ENCODE data around the gene PXDN. TPM values are rescaled to one million over a fixed set of nuclear protein-coding genes. Genes with fewer than 3 reads are reported as not detected.

The PXDN gene
- total and polyA plus RNA-seq, 10 of the 15 experiments (the other 5 are each of a cell fraction or from before 2014, with no cell fraction given), result 0.12 to 0.69 (median 0.23) TPM; not detected in 5

DNA sequence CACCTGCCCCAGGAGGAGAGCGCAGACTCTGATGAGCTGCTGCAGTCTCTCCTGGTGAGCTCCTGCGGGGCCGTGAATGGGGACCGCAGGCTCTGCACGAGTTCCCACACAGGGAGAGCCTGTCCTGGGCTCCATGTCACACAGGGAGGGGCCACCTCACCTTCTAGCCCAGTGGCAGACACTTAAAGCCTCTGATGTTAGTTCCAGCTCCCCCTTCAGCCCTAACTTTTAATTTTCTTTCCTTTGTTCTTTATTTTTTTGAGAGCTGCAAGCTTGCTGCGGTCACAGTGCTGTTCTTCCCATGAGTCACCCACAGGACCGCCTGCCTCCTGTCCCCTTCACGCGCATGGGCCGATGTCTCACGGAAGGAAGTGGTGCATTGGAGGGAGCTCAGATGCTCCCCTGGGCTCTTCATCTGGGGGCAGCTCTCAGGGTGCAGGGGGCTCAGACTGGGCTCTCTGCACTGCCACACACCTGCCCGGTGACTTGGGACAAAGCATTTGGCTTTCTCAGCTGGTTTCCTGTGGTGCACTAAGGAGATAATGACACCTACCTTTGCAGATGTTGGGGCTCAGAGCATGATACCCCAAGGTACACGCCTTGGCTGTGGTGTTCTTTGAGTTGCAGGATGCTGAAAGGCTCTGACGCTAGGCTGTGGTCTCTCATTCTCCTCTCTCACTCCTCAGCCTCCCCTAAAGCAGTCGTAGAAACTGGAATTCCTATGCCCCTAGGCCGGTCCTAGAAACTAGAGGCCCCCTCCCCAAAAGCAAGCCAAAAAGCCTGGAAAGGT lies 37.2 kb upstream of the PXDN start:
- 56% methylated on average over 16 of the region's 16 CpGs for WGBS (ENCODE audit: insufficient coverage, insufficient replicate concordance, low lambda C conversion rate, missing lambda C conversion rate)
- H3K4me2 ChIP-seq (ENCODE audit: control insufficient read depth, insufficient read depth), result no peak overlapping the region
- ChIA-PET RAD21 (ENCODE audit: unreplicated experiment) (no interaction called here), POLR2A (no interaction called here), CTCF (no interaction called here), SMC1A (ENCODE audit: uncharacterized antibody, unreplicated experiment) (no interaction called here)
- H4K20me1 ChIP-seq (ENCODE audit: control insufficient read depth, insufficient read depth), result no peaks in the 10 kb centered on the region
- no TSS peak for BruUV-seq (replicated peaks)
- no peak for TF ChIP-seq RB1 (IDR thresholded peaks at IDR 0.05; ENCODE audit: borderline replicate concordance)
- no peak for TF ChIP-seq EGR1 (IDR thresholded peaks at IDR 0.05; ENCODE audit: borderline replicate concordance in 1 of 2, low read depth in 2 of 2, low read length in 2 of 2)
- TF ChIP-seq, protein P1, sequence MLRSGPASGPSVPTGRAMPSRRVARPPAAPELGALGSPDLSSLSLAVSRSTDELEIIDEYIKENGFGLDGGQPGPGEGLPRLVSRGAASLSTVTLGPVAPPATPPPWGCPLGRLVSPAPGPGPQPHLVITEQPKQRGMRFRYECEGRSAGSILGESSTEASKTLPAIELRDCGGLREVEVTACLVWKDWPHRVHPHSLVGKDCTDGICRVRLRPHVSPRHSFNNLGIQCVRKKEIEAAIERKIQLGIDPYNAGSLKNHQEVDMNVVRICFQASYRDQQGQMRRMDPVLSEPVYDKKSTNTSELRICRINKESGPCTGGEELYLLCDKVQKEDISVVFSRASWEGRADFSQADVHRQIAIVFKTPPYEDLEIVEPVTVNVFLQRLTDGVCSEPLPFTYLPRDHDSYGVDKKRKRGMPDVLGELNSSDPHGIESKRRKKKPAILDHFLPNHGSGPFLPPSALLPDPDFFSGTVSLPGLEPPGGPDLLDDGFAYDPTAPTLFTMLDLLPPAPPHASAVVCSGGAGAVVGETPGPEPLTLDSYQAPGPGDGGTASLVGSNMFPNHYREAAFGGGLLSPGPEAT (IDR thresholded peaks at IDR 0.05; ENCODE audit: low read depth), result no peak
- TF ChIP-seq ZNF24 (IDR thresholded peaks at IDR 0.05), result no peak
- no peak for TF ChIP-seq ESRRA (IDR thresholded peaks at IDR 0.05; ENCODE audit: low read length)
- no peak for TF ChIP-seq SREBF1 (IDR thresholded peaks at IDR 0.05; ENCODE audit: low read length)
- no peak for TF ChIP-seq RUNX3 (IDR thresholded peaks at IDR 0.05; ENCODE audit: low read length)
- TF ChIP-seq JUNB (IDR thresholded peaks at IDR 0.05), result no peak
- no peak for TF ChIP-seq NR2C2 (IDR thresholded peaks at IDR 0.05; ENCODE audit: borderline replicate concordance, control insufficient read depth, insufficient read length, low read depth)
- TF ChIP-seq NR2C1 (IDR thresholded peaks at IDR 0.05), result no peak
- TF ChIP-seq LARP7 (IDR thresholded peaks at IDR 0.05), result no peak
- no peak for TF ChIP-seq CREM (IDR thresholded peaks at IDR 0.05; ENCODE audit: low read depth)
- TF ChIP-seq MXI1 (IDR thresholded peaks at IDR 0.05; ENCODE audit: low read depth, low read length), result no peak
- TF ChIP-seq, protein P2, sequence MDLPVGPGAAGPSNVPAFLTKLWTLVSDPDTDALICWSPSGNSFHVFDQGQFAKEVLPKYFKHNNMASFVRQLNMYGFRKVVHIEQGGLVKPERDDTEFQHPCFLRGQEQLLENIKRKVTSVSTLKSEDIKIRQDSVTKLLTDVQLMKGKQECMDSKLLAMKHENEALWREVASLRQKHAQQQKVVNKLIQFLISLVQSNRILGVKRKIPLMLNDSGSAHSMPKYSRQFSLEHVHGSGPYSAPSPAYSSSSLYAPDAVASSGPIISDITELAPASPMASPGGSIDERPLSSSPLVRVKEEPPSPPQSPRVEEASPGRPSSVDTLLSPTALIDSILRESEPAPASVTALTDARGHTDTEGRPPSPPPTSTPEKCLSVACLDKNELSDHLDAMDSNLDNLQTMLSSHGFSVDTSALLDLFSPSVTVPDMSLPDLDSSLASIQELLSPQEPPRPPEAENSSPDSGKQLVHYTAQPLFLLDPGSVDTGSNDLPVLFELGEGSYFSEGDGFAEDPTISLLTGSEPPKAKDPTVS (IDR thresholded peaks at IDR 0.05; ENCODE audit: low read depth, low read length), result no peak
- TF ChIP-seq, protein P3, sequence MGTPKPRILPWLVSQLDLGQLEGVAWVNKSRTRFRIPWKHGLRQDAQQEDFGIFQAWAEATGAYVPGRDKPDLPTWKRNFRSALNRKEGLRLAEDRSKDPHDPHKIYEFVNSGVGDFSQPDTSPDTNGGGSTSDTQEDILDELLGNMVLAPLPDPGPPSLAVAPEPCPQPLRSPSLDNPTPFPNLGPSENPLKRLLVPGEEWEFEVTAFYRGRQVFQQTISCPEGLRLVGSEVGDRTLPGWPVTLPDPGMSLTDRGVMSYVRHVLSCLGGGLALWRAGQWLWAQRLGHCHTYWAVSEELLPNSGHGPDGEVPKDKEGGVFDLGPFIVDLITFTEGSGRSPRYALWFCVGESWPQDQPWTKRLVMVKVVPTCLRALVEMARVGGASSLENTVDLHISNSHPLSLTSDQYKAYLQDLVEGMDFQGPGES (IDR thresholded peaks at IDR 0.05), result no peak
- in situ Hi-C loops (cut with MboI), result no loop called here
- no peak overlapping the region for H3K4me3 ChIP-seq
- FAIRE-seq, result no peak
- intact Hi-C loops (cut with micrococcal nuclease; ENCODE audit: unreplicated experiment), result no loop called here
- no peak overlapping the region for H3K9ac ChIP-seq (ENCODE audit: control insufficient read depth, insufficient read depth, low read length)
- H3K36me3 ChIP-seq (ENCODE audit: control insufficient read depth in 2 of 2, insufficient read depth in 2 of 2, low read length in 1 of 2), result no peaks in the 10 kb centered on the region
- H3K9me3 ChIP-seq (replicated peaks; ENCODE audit: control insufficient read depth, insufficient read depth, low read length), result no peaks in the 10 kb centered on the region
- no peak for ATAC-seq
- H3K79me2 ChIP-seq (ENCODE audit: control insufficient read depth, insufficient read depth, low read length), result no peaks in the 10 kb centered on the region
- no peaks in the 10 kb centered on the region for H3K4me1 ChIP-seq (ENCODE audit: control insufficient read depth, insufficient read depth, low read length)
- H2AFZ ChIP-seq (ENCODE audit: control insufficient read depth, low read depth, low read length), result no peak overlapping the region
- DNase-seq (ENCODE audit: low read depth, low spot score), result no peak
- H3K27ac ChIP-seq (ENCODE audit: control insufficient read depth, insufficient read depth), result no peak overlapping the region
- H3K27me3 ChIP-seq (replicated peaks in 1 of 2; ENCODE audit: control insufficient read depth in 2 of 2, insufficient read depth in 2 of 2, low read length in 1 of 2), result no peaks in the 10 kb centered on the region

Measured in GM12878 (cell line).